K562 (cell line): ENCODE measurements around the gene UBE2J2. TPM values are rescaled to one million over a fixed set of nuclear protein-coding genes. Genes with fewer than 3 reads are reported as not detected.

Experiments used
- BCOR ChIP-seq: fragments of 450-650 bp; IDR thresholded peaks from 2 replicates; pipeline ENCODE4 v1.6.1; 2016
- BRF1 ChIP-seq: IDR thresholded peaks from 3 replicates; pipeline ENCODE4 v1.6.1; 2011; ENCODE audit warnings: borderline replicate concordance, mild to moderate bottlenecking; ENCODE audit not compliant: insufficient read length; ENCODE audit errors: extremely low read depth
- DDX20 ChIP-seq: fragments of 450-650 bp; IDR thresholded peaks from 2 replicates; pipeline ENCODE4 v1.6.1; 2016; ENCODE audit warnings: missing genetic modification characterization, low read depth, mild to moderate bottlenecking, missing compliant biosample characterization, moderate library complexity
- HDAC8 ChIP-seq: fragments of 450-650 bp; IDR thresholded peaks from 2 replicates; pipeline ENCODE4 v1.6.1; 2016; ENCODE audit warnings: mild to moderate bottlenecking, missing genetic modification characterization, moderate library complexity, missing compliant biosample characterization
- MXI1 ChIP-seq: IDR thresholded peaks from 2 replicates; pipeline ENCODE4 v1.6.1; 2011; ENCODE audit warnings: low read depth, mild to moderate bottlenecking, improper control_type of control experiment, low read length
- NFE2 ChIP-seq: IDR thresholded peaks from 2 replicates; pipeline ENCODE4 v1.6.1; 2014; ENCODE audit warnings: antibody characterized with exemption, low read depth
- PHF21A ChIP-seq: fragments of 450-650 bp; IDR thresholded peaks from 2 replicates; pipeline ENCODE4 v1.6.1; 2017; ENCODE audit warnings: low read depth, borderline replicate concordance
- RBBP5 ChIP-seq: fragments of 200-600 bp; sonication (generic); IDR thresholded peaks from 2 replicates; pipeline ENCODE4 v1.6.1; 2012; ENCODE audit warnings: borderline replicate concordance, mild to moderate bottlenecking, low read length, control low read depth, inconsistent platforms; ENCODE audit not compliant: insufficient read depth, poor library complexity, severe bottlenecking
- U2AF2 ChIP-seq: fragments of 200-400 bp; formaldehyde crosslinking; optimal IDR thresholded peaks from 2 replicates; pipeline ENCODE3; 2017; ENCODE audit warnings: low read depth, mild to moderate bottlenecking, low read length
- ZFP36 ChIP-seq: fragments of 150-350 bp; IDR thresholded peaks from 2 replicates; pipeline ENCODE4 v1.6.1; 2018; ENCODE audit warnings: low read length, low read depth; ENCODE audit not compliant: partially characterized antibody
- ZNF12 ChIP-seq: sonication (generic); formaldehyde crosslinking; IDR thresholded peaks from 2 replicates; pipeline ENCODE4 v1.4.0; 2020; ENCODE audit warnings: mild to moderate bottlenecking, missing genetic modification reagents
- ZNF212 ChIP-seq: fragments of 450-650 bp; formaldehyde crosslinking; IDR thresholded peaks from 2 replicates; pipeline ENCODE4 v1.4.0; 2020; ENCODE audit warnings: mild to moderate bottlenecking
- ZNF77 ChIP-seq: fragments of 250-450 bp; sonication (Bioruptor Pico); IDR thresholded peaks from 2 replicates; pipeline ENCODE4 v1.5.0; 2020
- polyA plus RNA-seq, 8 experiments: library from polyadenylated mRNA; depleted of rRNA in 4 of 8; stranded (reverse) in 5 of 8; unstranded in 3 of 8; fragments of >200 nt; fragmentation: Nextera tagmentation in 2 of 8; fragmentation: Illumina TruSeq in 1 of 8; extraction: Ambion mirVana in 2 of 8; extraction: Trizol in 1 of 8; gene quantifications; 2 replicates each; pipeline versions ENCODE4 v1.2.1 to v1.2.3, GENCODE V29; 2011 to 2014; ENCODE audit warnings: inconsistent platforms in 1 of 8, missing spikeins in 1 of 8
- total RNA-seq, 7 experiments: library from RNA; depleted of rRNA in 6 of 7; stranded (reverse); fragments of >200 nt in 6 of 7; fragmentation: Illumina TruSeq in 2 of 7; extraction: Trizol in 2 of 7; gene quantifications; 2 replicates each; pipeline versions ENCODE4 v1.2.1 to v1.2.3, GENCODE V29; 2011 to 2021; ENCODE audit warnings: low replicate concordance in 1 of 7
- TF ChIP-seq, protein P1 (sequence below): conservative IDR thresholded peaks from 2 replicates; pipeline ENCODE4 v1.6.1; 2011; ENCODE audit warnings: low read depth, mild to moderate bottlenecking, low read length; ENCODE audit not compliant: control insufficient read depth
- TF ChIP-seq, protein P2 (sequence below): fragments of 250-450 bp; sonication (Bioruptor Pico); IDR thresholded peaks from 2 replicates; pipeline ENCODE4 v1.5.0; 2021; ENCODE audit warnings: mild to moderate bottlenecking, borderline replicate concordance
- TF ChIP-seq, protein P3 (sequence below): sonication (generic); formaldehyde crosslinking; IDR thresholded peaks from 2 replicates; pipeline ENCODE4 v1.8.0; 2022; ENCODE audit warnings: missing genetic modification reagents, mild to moderate bottlenecking, borderline replicate concordance
- TF ChIP-seq, protein P4 (sequence below): sonication (generic); formaldehyde crosslinking; IDR thresholded peaks from 2 replicates; pipeline ENCODE4 v1.8.0; 2022; ENCODE audit warnings: mild to moderate bottlenecking, low read depth, missing genetic modification reagents

UBE2J2 gene
- total and polyA plus RNA-seq, 9 of the 15 experiments (the other 6 are each of a cell fraction or from before 2014, with no cell fraction given): 0.93 to 112 (median 75.5) TPM

DNA sequence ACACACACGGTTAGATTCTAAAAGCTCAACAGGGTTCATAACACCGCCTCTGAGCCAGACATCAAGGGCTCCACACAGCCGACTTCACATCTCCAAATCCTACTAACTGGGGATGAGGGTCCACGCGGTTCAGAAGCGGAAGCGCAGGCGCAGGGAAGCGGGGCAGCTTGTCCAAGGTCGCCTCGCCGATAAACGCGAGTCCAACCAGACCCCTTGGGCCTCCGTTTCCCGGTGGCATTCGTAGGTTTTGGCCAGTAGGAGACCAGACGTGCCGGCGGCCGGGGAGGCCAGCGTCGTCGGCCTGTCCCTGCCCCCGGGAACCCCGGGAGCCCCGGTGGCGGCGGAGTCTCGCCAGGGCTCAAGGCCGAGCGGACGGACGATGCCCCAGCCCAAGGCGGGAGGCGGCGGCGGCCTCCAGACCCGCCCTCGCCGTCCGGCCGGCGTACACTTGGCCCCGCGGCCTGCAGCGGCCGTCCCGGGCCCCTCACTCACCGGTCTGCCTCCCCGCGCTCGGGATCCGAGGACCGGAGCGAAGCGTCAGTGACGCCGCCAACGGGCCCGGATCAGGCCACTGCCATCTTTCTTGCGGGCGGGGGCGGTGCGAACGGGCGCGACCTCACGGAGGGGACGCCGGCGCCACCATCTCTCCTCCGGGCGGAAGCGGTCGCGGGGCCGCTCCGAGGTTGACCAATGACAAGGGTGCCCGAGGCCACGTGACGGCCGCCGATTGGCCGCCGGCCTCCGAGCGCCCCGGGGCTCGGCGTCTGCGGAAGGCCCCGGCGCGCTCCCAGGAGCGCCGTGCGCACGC is 42.0 kb downstream of the UBE2J2 start, which contains the start of gene SDF4 (continued):
- TF ChIP-seq, protein P1, sequence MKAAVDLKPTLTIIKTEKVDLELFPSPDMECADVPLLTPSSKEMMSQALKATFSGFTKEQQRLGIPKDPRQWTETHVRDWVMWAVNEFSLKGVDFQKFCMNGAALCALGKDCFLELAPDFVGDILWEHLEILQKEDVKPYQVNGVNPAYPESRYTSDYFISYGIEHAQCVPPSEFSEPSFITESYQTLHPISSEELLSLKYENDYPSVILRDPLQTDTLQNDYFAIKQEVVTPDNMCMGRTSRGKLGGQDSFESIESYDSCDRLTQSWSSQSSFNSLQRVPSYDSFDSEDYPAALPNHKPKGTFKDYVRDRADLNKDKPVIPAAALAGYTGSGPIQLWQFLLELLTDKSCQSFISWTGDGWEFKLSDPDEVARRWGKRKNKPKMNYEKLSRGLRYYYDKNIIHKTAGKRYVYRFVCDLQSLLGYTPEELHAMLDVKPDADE: peak; percentile 90; the same call in 1 of the 2 replicates
- TF ChIP-seq, protein P2, sequence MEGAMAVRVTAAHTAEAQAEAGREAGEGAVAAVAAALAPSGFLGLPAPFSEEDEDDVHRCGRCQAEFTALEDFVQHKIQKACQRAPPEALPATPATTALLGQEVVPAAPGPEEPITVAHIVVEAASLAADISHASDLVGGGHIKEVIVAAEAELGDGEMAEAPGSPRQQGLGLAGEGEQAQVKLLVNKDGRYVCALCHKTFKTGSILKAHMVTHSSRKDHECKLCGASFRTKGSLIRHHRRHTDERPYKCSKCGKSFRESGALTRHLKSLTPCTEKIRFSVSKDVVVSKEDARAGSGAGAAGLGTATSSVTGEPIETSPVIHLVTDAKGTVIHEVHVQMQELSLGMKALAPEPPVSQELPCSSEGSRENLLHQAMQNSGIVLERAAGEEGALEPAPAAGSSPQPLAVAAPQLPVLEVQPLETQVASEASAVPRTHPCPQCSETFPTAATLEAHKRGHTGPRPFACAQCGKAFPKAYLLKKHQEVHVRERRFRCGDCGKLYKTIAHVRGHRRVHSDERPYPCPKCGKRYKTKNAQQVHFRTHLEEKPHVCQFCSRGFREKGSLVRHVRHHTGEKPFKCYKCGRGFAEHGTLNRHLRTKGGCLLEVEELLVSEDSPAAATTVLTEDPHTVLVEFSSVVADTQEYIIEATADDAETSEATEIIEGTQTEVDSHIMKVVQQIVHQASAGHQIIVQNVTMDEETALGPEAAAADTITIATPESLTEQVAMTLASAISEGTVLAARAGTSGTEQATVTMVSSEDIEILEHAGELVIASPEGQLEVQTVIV (CRISPR knock-in tag): no peak
- TF ChIP-seq BCOR (no peak), MXI1 (0 out of 2 replicates have a peak, but pooled peaks have one; percentile 33), HDAC8 (tag) (peak; percentile 40; the same call in 1 of the 2 replicates), BRF1 (no peak), RBBP5 (peak; percentile 79), ZNF12 (no peak), PHF21A (no peak), ZNF212 (0 out of 2 replicates have a peak, but pooled peaks have one; percentile 34), DDX20 (tag) (no peak), ZNF77 (CRISPR knock-in tag) (no peak), U2AF2 (no peak), ZFP36 (no peak), NFE2 (no peak)
- TF ChIP-seq, protein P3, sequence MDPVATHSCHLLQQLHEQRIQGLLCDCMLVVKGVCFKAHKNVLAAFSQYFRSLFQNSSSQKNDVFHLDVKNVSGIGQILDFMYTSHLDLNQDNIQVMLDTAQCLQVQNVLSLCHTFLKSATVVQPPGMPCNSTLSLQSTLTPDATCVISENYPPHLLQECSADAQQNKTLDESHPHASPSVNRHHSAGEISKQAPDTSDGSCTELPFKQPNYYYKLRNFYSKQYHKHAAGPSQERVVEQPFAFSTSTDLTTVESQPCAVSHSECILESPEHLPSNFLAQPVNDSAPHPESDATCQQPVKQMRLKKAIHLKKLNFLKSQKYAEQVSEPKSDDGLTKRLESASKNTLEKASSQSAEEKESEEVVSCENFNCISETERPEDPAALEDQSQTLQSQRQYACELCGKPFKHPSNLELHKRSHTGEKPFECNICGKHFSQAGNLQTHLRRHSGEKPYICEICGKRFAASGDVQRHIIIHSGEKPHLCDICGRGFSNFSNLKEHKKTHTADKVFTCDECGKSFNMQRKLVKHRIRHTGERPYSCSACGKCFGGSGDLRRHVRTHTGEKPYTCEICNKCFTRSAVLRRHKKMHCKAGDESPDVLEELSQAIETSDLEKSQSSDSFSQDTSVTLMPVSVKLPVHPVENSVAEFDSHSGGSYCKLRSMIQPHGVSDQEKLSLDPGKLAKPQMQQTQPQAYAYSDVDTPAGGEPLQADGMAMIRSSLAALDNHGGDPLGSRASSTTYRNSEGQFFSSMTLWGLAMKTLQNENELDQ (CRISPR knock-in tag): no peak
- TF ChIP-seq, protein P4, sequence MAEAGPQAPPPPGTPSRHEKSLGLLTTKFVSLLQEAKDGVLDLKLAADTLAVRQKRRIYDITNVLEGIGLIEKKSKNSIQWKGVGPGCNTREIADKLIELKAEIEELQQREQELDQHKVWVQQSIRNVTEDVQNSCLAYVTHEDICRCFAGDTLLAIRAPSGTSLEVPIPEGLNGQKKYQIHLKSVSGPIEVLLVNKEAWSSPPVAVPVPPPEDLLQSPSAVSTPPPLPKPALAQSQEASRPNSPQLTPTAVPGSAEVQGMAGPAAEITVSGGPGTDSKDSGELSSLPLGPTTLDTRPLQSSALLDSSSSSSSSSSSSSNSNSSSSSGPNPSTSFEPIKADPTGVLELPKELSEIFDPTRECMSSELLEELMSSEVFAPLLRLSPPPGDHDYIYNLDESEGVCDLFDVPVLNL (CRISPR knock-in tag): no peak
